Fibroblast of the aortic adventitia (primary cell): ENCODE data around the gene PALD1. TPM values are rescaled to one million over a fixed set of nuclear protein-coding genes. Genes with fewer than 3 reads are reported as not detected.
A peak's percentile ranks its signal among the peaks of the same experiment; 100 is the strongest.

ENCODE experiments used
- DNase-seq: peaks from one replicate; pipeline ENCODE4 v3.0.0-alpha.2; 2010; ENCODE audit warnings: low read depth
- H3K4me3 ChIP-seq: 2 replicates; pipeline ENCODE4 v1.5.1; 2011; ENCODE audit warnings: low read depth, mild to moderate bottlenecking, control low read depth, low read length, moderate library complexity
- CTCF ChIP-seq: IDR thresholded peaks from 2 replicates; pipeline ENCODE4 v1.5.1; 2011; ENCODE audit warnings: mild to moderate bottlenecking, low read length, control low read depth, inconsistent platforms; ENCODE audit not compliant: insufficient read depth
- total RNA-seq: library from RNA; depleted of rRNA; stranded (reverse); fragments of >200 nt; gene quantifications from 2 replicates; pipeline ENCODE4 v1.2.3, GENCODE V29; 2012; ENCODE audit warnings: low replicate concordance

Gene PALD1
- total RNA-seq, 1 donor = 0.18 TPM

DNA sequence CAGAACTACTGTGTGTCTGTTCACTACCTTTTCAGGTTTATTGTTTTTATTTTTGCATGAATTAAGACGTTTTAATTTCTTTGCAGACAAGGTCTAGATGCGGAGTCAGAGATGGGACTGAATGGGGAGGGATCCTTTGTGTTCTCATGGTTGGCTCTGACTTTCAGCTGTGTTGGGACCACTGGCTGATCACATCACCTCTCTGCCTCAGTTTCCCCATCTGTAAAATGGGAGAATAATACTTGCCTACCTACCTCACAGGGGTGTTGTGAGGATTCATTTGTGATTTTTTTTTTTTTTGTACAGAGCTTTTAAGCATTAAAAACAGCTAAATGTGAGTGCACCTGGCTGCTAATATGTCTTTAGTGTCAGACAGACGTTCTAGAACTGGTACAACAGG lies 89.5 kb downstream of the PALD1 start:
- H3K4me3 ChIP-seq = no peak overlapping the region
- no peak for TF ChIP-seq CTCF
- DNase-seq = no peak

DNA sequence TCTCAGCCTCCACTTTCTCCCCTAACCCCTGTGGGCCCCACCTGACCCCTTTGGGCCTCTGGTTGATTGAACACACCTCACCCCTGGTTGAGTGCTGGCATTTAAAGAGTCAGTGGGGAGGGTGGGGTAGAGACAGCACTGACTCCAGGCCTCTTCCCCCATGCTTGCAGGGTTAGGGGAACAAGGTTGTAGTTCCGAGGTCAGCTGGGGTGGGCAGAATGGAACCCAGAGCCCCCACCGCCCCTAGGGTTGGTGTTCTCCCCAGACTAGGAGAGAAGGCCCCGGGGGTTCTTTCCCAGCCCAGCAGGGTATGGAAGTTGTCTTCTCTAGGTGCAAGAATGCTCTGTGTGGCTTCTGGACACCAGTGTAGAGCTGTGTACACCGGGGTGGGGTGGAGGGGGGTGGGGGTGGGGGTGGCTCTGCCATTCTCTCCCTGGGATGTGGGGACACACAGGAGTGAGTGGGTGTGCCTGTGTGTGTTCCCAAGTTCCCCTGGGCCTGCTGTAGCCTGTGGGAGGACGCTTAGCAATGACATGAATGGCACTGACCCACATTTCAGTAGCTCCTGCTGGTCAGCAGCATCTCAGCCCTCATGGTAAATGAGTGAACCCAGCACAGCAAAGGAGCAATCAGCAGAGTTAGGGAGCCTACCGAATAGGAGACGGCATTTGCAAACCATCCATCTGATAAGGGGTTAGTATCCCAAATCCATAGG lies 90.4 kb downstream of the PALD1 start:
- TF ChIP-seq CTCF = no peak
- H3K4me3 ChIP-seq = no peak overlapping the region
- DNase-seq = no peak

DNA sequence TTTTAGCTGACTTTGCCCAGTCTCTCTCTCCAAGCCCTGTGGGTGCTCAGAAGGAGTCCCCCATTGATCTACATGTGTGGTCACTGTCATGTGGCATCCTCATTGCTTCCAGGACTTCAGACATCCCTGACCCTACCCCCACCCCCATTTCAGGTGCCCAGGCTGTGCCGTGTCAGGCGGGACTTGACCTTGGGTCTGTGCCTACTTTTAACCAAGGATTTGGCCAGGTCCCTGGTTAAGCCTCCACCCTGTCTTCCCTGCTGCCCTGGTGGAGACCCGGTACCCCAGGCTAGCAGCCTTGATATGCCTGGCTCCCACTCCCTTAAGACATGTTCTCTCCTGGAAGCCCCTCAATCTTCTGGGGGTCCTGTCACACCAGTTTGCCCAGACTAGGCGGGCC lies 92.7 kb downstream of the PALD1 start:
- no peak for TF ChIP-seq CTCF
- no peak overlapping the region for H3K4me3 ChIP-seq
- DNase-seq = no peak

- no peak for TF ChIP-seq CTCF
- no peak for DNase-seq
- H3K4me3 ChIP-seq = no peak overlapping the region
Observed at GRCh38 chr10:70571636-70572439, 93.3 kb downstream of the PALD1 start.

DNA sequence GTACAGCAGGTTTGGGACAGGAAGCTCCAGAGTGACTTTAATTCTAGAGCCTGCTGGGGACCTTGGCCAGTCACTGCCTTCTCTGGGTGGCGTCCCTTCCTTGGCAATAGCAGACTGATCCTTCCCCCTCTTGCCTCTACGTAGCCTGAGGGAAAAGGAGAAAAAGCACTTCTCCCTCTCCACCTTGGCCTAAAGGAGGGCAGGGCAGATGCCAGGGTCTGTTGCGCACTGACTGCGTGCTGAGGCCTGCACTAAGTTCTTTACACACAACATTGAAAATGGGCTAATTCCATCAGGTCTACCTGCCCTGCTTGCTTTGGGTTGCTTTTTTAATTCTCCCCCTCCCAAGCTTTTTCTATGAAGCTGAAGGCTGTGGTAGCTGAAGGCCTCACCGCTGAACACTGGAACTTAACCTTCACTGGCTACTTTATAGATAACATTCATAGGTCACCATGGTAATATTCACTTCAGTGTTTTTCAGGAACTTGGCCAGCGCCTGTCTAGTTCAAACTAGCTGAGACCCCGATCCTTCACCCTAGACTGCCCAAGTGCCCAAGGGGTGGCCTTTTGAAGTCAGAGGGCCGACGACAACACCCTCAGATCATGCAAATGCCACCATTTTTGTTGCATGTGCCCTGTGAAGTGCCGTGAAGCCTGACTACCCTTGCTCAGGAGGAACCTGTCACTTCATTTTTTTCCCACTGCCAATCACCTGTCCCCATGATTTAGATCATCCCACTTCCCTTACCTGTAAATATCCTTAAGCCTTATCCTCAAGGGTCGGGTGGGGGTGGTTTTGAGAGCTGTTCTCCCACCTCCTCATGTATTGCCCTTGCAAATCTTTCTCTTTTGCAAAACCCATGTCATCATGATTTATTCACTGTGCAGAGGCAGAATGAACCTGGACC lies 95.3 kb downstream of the PALD1 start:
- H3K4me3 ChIP-seq = no peak overlapping the region
- DNase-seq = no peak
- TF ChIP-seq CTCF = no peak

GRCh38 chr10:70575486-70575873 lies 96.9 kb downstream of the PALD1 start:
- no peak for TF ChIP-seq CTCF
- peak; percentile 21 for DNase-seq
- H3K4me3 ChIP-seq = no peak overlapping the region
